Measurements from ENCODE around the gene ZHX3. TPM values are rescaled to one million over a fixed set of nuclear protein-coding genes. Genes with fewer than 3 reads are reported as not detected.

Gene ZHX3
- total RNA-seq, 1 experiment from 2014 or later, result 9.6 TPM

GRCh38 chr20:41176711-41177552, 140.6 kb downstream of the ZHX3 start:
- H3K9me3 Mint-ChIP-seq, result no peaks in the 10 kb centered on the region
- DNase-seq (ENCODE audit: low spot score) (peak; percentile 7), ATAC-seq (no peak)
- no peaks in the 10 kb centered on the region for H3K27me3 Mint-ChIP-seq (ENCODE audit: low read depth)
- H3K27ac Mint-ChIP-seq, result peak overlapping the region; percentile 52; the same call in 1 of the 2 replicates
- peaks cover 13% of the 10 kb centered on the region for H3K4me1 Mint-ChIP-seq
- ChIA-PET CTCF (interaction anchor here (1.7 kb wide), 1 partner anchor 164 kb away, joined by 5 read pairs; the partner anchor contains the start of gene LPIN3), POLR2A (no interaction called here)
- no peak overlapping the region for H3K4me3 Mint-ChIP-seq
- H3K36me3 Mint-ChIP-seq, result peaks cover 38% of the 10 kb centered on the region
- TF ChIP-seq, protein P1, sequence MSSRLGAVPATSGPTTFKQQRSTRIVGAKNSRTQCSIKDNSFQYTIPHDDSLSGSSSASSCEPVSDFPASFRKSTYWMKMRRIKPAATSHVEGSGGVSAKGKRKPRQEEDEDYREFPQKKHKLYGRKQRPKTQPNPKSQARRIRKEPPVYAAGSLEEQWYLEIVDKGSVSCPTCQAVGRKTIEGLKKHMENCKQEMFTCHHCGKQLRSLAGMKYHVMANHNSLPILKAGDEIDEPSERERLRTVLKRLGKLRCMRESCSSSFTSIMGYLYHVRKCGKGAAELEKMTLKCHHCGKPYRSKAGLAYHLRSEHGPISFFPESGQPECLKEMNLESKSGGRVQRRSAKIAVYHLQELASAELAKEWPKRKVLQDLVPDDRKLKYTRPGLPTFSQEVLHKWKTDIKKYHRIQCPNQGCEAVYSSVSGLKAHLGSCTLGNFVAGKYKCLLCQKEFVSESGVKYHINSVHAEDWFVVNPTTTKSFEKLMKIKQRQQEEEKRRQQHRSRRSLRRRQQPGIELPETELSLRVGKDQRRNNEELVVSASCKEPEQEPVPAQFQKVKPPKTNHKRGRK (CRISPR knock-in tag; IDR thresholded peaks at IDR 0.05; ENCODE audit: borderline replicate concordance), result no peak
- TF ChIP-seq ZBTB21 (CRISPR knock-in tag; IDR thresholded peaks at IDR 0.05; ENCODE audit: borderline replicate concordance) (no peak), NFATC4 (CRISPR knock-in tag; IDR thresholded peaks at IDR 0.05) (no peak), ATF6 (CRISPR knock-in tag; IDR thresholded peaks at IDR 0.05) (no peak), HMGA2 (CRISPR knock-in tag; IDR thresholded peaks at IDR 0.05) (no peak), ZNF425 (CRISPR knock-in tag; conservative IDR thresholded peaks at IDR 0.05) (no peak), CREB1 (CRISPR knock-in tag; IDR thresholded peaks at IDR 0.05) (no peak), ZNF232 (CRISPR knock-in tag; IDR thresholded peaks at IDR 0.05) (no peak), ZNF671 (CRISPR knock-in tag; IDR thresholded peaks at IDR 0.05) (no peak)
- TF ChIP-seq, protein P2, sequence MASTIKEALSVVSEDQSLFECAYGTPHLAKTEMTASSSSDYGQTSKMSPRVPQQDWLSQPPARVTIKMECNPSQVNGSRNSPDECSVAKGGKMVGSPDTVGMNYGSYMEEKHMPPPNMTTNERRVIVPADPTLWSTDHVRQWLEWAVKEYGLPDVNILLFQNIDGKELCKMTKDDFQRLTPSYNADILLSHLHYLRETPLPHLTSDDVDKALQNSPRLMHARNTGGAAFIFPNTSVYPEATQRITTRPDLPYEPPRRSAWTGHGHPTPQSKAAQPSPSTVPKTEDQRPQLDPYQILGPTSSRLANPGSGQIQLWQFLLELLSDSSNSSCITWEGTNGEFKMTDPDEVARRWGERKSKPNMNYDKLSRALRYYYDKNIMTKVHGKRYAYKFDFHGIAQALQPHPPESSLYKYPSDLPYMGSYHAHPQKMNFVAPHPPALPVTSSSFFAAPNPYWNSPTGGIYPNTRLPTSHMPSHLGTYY (CRISPR knock-in tag; IDR thresholded peaks at IDR 0.05), result no peak

DNA sequence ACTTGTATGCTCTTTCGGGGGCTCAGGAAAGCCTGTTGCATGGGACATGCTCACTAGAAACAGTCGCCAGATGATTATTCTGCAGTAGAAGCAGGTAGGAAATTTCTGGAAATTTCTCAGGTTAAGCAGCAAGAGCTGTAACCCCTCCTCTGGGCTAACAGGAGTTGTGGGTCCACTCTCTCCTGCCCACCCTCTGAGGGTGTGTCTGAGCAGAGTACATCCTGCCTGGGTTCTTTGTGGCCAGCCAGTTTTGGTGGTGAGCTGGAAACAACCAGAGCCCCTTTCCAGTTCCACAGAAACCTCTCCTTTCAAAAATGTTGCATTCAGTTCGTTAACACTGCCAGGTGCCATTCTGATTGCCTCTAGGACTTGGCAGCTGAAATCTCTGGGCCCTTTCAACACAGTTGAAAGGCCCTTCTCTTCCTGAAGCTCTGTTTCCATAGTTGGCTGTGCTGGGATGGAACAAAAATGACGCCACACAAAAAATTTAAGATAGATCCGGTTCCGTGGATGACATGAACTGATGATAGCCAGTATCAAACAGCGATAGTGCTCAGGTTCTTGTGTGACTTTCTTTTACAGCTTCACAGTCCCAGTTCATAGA, 141.7 kb downstream of the ZHX3 start:
- peaks cover 46% of the 10 kb centered on the region for H3K36me3 Mint-ChIP-seq
- ATAC-seq, result no peak
- no peaks in the 10 kb centered on the region for H3K9me3 Mint-ChIP-seq
- POLR2A ChIA-PET, result no interaction called here
- peaks cover 13% of the 10 kb centered on the region for H3K4me1 Mint-ChIP-seq
- no peak overlapping the region for H3K4me3 Mint-ChIP-seq
- CTCF ChIA-PET, result interaction anchor here (1.4 to 1.7 kb wide), 2 partner anchors 74 to 165 kb away, joined by 4 to 5 read pairs; partner anchors contain the start of gene LPIN3
- no peaks in the 10 kb centered on the region for H3K27me3 Mint-ChIP-seq (ENCODE audit: low read depth)
- no peak for DNase-seq (ENCODE audit: low spot score)
- peak overlapping the region; percentile 52; the same call in 1 of the 2 replicates for H3K27ac Mint-ChIP-seq
- TF ChIP-seq, protein P3, sequence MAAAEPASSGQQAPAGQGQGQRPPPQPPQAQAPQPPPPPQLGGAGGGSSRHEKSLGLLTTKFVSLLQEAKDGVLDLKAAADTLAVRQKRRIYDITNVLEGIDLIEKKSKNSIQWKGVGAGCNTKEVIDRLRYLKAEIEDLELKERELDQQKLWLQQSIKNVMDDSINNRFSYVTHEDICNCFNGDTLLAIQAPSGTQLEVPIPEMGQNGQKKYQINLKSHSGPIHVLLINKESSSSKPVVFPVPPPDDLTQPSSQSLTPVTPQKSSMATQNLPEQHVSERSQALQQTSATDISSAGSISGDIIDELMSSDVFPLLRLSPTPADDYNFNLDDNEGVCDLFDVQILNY (CRISPR knock-in tag; IDR thresholded peaks at IDR 0.05), result no peak

DNA sequence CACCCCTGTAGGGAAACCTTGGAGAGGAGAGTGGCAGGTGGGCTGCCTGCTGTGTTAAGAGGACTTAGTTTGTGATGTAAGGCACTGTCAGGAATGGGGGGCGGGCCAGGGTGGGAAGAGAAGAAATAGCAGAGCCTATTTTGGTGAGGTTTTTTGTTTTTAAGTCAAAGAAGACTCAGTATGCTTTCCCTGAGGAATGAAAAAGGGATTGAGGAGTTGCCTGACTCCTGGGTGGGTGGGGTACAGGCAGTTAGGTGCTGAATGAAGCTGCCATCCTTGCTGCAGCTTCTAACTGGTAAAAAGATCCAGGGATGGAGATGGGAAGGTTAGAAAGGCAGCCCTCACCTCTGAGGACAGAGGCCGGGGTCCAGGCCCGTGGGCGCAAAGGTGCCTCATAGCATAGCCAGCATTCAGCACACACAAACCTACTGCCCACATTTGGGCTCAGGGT, 142.3 kb downstream of the ZHX3 start:
- H3K4me1 Mint-ChIP-seq, result peaks cover 13% of the 10 kb centered on the region

More for the DNA sequence above, 142.3 kb downstream of the ZHX3 start:
- Mint-ChIP-seq H3K27me3 (ENCODE audit: low read depth) (no peaks in the 10 kb centered on the region), H3K4me3 (no peak overlapping the region), H3K9me3 (no peaks in the 10 kb centered on the region), H3K27ac (no peak overlapping the region), H3K36me3 (peaks cover 52% of the 10 kb centered on the region)
- CTCF ChIA-PET, result interaction anchor here (1.2 to 1.4 kb wide), 2 partner anchors 75 to 165 kb away, joined by 4 read pairs; partner anchors contain the start of gene LPIN3
- TF ChIP-seq ZNF121 (CRISPR knock-in tag; IDR thresholded peaks at IDR 0.05) (no peak), FOXP1 (CRISPR knock-in tag; IDR thresholded peaks at IDR 0.05; ENCODE audit: borderline replicate concordance) (no peak), NR3C1 (CRISPR knock-in tag; conservative IDR thresholded peaks at IDR 0.05; ENCODE audit: low read depth) (no peak), SOX15 (CRISPR knock-in tag; IDR thresholded peaks at IDR 0.05) (no peak)
- DNase-seq (ENCODE audit: low spot score) (peak; percentile 1), ATAC-seq (no peak)
- POLR2A ChIA-PET, result no interaction called here

All from WTC11 (cell line).